Measurements from ENCODE around the gene MPG.

The MPG gene

GRCh38 chr16:50769-51591 lies 27.0 kb upstream of the MPG start:
- DNase-seq (ENCODE audit: low read depth, low spot score) = no peak

- DNase-seq (ENCODE audit: low read depth, low spot score) = peak; percentile 99
Observed at GRCh38 chr16:53346-54236, 24.4 kb upstream of the MPG start, which contains the start of the genes POLR3K and SNRNP25. TSS of gene POLR3K (minus strand) at chr16:53608. CDS start at chr16:53586, 22 bp downstream. TSS of gene SNRNP25 (plus strand) at chr16:53828. CDS start at chr16:54017, 189 bp downstream.

DNA sequence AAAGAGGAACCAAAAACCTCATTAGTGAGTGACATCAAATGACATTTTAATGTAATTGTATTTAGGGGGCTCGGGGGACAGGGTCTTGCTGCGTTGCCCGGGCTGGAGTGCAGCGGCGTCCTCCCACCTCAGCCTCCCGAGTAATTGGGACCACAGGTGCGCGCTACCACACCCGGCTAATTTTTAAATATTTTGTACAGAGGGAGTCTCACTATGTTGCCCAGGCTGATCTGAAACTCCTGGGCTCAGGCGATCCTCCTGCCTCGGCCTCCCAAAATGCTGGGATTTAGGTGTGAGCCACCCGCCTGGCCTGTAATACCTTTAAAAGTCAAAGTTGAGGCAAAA lies 23.8 kb upstream of the MPG start:
- DNase-seq (ENCODE audit: low read depth, low spot score) = no peak

- DNase-seq (ENCODE audit: low read depth, low spot score) = no peak
Observed at GRCh38 chr16:55571-56136, 22.4 kb upstream of the MPG start.

DNA sequence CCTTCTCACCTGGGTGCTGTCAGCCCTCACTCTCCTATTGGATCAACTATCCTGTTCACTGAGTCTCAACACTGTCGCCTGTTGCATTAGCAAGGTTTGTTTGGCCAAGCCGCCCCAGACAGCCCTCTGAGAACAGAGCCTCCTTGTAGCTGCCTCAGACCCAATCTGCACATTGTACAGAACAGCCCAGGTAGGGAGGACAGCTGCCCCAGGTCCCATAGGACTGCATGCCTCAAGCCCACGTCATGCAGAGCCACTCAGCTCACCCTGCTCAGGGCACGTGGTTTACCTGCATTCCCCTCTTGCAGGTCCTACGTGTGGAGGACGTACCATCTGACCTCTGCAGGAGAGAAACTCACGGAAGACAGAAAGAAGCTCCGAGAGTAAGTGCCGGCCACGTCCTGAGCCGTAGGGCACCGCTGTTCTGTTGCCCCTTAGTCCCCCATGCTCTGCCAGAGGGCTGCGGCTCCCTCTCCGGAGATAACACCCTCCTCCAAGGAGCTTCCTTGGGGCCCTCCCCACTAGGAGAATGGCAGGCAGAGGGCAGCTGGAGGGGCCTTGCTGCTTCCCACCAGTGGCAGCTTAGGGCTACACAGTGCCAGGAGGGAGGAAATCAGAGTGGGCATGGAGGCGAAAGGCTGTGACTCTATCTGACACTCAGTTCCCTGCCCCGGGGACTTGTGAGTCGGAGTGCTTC lies 21.6 kb upstream of the MPG start:
- no peak for DNase-seq (ENCODE audit: low read depth, low spot score)

- DNase-seq (ENCODE audit: low read depth, low spot score) = peak; percentile 31
Observed at GRCh38 chr16:57711-58110, 20.3 kb upstream of the MPG start.

DNA sequence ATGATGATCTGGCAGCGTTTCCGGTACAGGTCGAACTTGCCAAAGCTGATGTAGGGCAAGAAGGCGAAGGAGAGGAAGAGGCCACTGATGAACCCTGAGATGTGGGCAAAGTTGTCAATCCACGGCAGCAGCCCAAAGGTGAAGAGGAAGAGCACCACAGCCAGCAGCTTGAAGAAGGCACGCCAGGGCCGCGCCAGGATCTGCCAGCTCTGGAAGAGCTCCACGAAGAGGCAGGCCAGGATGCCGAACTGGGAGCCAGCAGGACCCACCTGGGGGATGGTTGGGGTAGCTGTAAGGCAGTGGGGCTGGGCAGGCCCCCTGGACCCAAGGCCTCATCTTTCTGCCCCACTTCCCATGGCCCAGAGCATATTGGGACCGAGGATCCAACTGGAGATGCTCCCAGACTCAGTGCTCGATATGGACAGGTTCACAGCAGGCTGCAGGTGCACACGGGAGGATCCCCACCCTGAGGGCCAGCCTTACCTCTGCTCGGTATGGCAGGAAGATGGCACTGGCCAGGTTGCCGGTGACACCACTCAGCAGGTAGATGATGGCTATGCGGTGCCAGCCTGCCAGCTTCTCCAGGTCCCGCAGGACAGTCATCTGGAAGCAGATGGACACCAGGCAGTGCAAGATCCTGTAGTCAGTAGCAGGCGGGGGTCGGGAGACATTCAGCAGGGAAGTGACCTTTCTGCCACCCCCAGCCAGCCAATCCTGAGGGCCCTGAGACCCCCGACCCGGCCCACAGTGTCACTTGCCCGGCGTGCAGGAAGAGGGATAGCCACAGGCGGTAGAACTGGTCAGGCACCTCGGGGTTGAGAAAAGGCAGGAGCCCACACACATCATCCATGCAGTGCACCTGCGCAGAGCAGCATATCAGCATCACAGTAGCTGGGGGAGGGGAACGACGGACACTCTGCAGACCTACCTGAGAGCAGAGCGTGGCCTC lies 19.3 kb upstream of the MPG start:
- no peak for DNase-seq (ENCODE audit: low read depth, low spot score)

DNA sequence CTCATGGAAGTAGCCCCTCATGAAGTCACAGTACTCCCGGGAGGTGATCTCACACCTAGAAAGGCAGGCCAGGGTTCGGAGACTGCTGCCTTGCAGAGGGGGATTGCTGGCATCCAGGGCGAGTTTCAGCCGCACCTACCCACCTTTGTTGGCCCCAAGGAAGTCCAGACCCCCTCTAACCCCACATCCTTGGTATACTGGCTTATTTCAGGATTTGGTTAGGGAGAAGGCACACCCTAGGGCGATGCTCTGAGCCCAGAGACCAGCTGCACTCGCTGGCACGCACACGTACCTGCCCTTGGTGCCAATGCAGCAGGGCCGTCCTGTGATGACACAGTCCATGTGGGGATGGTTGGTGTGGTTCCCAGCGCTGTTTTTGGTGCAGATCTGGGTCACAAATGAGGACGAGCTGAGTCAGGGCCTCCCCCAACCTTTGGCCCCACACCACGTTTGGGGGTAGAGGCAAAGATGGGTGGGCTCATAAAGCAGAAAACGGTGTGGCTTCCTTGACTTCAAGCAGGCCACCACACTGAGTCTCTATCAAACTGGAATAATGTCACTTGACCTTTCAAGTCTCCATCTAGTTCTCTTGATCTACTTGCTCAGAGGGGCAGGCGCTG lies 18.5 kb upstream of the MPG start:
- no peak for DNase-seq (ENCODE audit: low read depth, low spot score)

DNA sequence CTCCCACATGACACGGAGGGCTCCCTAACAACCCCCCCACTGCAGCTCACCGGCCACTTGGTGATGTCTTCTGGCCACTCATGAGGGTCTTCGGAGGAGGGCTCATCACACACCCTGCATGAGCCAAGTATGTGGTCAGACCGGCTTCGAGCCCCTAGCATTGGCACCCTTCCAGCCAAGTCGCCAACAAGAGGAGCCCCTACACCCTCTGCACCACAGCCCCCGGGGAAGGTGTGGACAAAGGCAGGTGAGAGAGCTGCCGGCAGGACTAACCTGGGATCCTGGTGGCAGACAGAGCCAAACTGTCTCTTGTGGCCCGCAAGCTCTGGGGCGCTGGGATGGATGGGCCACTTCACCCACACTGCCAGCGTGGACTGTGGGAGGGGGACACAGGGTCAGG lies 17.9 kb upstream of the MPG start:
- DNase-seq (ENCODE audit: low read depth, low spot score) = no peak

- DNase-seq (ENCODE audit: low read depth, low spot score) = no peak
Observed at GRCh38 chr16:60929-61878, 16.8 kb upstream of the MPG start.

GRCh38 chr16:61879-62281 lies 16.1 kb upstream of the MPG start:
- no peak for DNase-seq (ENCODE audit: low read depth, low spot score)

DNA sequence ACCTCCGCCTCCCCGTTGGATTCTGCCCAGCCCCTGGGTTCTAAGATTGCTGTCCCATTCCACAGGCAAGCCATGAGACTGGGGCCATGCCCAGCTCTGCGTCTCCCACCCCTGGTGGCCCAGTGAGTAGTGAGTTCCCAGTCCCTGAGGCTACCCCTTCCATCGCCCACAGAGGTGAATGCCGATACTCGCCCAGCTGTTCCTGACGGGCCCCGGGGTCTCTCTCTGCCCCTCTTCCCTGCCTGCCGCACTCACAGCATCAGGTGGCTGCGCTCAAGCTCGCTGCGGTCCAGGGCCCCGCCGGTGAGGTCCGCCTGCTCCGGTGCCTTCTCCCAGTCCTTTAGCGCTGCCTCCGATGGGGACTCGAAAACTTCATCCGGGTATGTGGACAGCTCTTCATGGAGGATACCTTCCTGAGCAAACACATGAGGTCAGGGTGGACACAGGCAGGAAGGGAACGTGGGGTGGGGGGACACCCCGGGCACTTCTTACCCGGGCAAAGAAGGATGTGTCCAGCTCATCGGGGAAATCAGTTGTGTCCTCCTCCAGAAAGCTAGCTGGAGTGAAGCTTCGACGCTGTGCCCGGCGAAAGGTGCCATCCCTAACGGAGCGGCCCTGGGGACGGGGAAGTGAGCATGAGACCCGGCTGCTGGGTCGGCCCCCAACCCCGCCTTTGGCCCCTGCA lies 15.6 kb upstream of the MPG start:
- DNase-seq (ENCODE audit: low read depth, low spot score) = no peak

DNA sequence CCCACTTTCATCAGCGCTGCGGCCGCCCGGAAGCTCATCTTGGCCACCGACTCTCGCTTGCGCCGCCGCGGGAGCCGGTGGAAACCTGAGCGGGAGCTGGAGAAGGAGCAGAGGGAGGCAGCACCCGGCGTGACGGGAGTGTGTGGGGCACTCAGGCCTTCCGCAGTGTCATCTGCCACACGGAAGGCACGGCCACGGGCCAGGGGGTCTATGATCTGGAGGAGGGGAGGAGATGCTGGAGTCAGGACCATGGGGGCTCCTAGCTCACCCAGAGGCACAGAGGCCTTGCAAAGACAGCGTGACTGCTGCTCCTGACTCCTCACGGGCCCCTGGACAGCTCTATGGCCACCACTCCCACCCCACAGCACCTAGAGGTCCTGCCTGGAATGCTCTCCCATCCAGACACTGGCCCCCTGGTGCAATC lies 15.0 kb upstream of the MPG start:
- DNase-seq (ENCODE audit: low read depth, low spot score) = no peak

DNA sequence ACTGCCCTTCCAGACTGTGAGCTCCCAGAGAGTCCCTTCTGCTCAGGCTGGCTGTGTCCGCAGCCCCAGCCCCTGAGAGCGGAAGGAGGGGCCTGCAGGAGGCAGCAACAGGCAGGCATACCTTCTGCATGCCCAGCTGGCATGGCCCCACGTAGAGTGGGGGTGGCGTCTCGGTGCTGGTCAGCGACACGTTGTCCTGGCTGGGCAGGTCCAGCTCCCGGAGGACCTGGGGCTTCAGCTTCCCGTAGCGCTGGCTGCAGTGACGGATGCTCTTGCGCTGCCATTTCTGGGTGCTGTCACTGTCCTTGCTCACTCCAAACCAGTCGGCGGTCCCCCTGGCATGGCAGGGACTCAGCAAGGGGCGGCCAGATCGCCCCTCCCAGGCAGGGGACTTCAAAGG lies 14.6 kb upstream of the MPG start:
- no peak for DNase-seq (ENCODE audit: low read depth, low spot score)

DNA sequence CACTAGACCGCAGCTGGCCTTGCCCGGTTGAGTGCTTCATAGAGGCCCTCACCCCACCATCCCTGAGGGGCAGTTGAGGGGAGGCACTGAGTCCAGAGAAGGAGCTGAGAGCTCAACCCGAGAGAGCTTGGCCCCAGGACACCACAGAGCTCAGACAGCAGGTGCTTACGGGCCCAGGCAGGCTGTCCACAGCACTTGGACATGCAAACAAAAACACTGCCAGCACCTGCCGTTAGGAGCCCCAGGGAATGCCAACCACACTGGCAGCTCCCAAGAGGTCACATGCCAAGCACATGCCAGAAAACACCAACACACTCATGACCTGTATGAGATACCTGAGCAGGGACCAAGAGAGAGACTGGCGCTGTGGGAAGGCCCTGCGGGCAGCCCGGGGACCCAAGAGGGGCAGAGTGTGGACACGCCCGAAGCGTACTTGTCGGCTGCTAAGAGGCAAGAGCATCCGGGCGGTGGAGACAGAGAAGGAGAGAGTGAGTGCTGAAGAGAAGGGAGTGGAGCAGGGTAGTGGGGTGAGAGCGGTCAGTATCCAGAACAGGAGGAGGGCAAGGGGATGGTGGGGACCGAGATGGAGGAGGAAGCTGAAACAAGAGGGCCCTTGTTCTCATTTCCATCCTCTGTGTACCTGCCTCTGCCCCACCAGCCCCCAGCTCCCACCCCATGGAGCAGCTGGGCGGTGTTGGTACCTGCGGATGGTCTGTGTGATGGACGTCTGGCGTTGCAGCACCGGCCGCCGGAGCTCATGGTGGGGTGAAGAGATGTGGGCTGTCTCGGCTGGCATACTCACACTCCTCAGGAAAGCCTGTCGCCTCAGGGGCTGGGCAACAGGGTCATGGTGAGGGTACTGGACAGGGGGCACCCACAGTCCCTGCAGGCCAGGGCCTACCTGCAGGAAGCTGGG lies 13.8 kb upstream of the MPG start:
- DNase-seq (ENCODE audit: low read depth, low spot score) = no peak

- no peak for DNase-seq (ENCODE audit: low read depth, low spot score)
Observed at GRCh38 chr16:64914-65255, 13.1 kb upstream of the MPG start.

DNA sequence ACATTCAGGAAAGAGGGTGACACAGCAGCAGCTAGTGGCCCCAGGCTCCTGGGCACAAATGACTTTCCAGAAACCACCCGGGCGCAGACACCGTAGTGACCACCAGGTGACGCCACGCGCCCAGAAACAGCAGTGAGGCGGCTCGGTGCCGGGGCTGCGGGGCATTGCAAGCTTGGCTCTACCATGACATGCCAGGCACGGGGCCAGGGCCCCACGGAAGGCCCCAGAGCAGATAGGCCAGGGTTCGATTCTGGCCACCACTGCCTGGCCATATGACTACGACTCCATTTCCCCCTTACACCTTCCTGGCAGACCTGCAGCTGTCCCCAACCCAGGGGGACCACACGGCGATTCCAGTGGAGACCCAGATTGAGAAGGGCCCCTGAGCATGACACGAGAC lies 12.3 kb upstream of the MPG start:
- DNase-seq (ENCODE audit: low read depth, low spot score) = peak; percentile 88
